Activated CD8-positive, alpha-beta memory T cell treated with anti-CD3 and anti-CD28 coated beads for 1 hour (primary cell): ENCODE data around the gene NCKIPSD.
"Not testable (repeated sequence)": the region's sequence is repeated elsewhere in the genome, so short reads cannot be mapped to it uniquely, and the experiment has no call there.

Experiments used
- DNase-seq, 2 donors: peaks; one replicate each; pipeline ENCODE4 v3.0.0-alpha.2; 2020; ENCODE audit warnings: low read depth in 1 of 2; ENCODE audit errors: extremely low read depth in 1 of 2

The NCKIPSD gene

GRCh38 chr3:48685603-48686511, at the start of gene NCKIPSD:
NCKIPSD (minus strand) TSS chr3:48685915; CDS start chr3:48685807, 108 bp downstream.
- DNase-seq: peak; percentile 55 to 93

GRCh38 chr3:48735075-48735767, 49.5 kb upstream of the NCKIPSD start:
- DNase-seq: not testable (repeated sequence)

- not testable (repeated sequence) for DNase-seq
Observed at GRCh38 chr3:48734541-48734940, 48.8 kb upstream of the NCKIPSD start.

GRCh38 chr3:48733752-48734518, 48.2 kb upstream of the NCKIPSD start:
- not testable (repeated sequence) for DNase-seq

DNA sequence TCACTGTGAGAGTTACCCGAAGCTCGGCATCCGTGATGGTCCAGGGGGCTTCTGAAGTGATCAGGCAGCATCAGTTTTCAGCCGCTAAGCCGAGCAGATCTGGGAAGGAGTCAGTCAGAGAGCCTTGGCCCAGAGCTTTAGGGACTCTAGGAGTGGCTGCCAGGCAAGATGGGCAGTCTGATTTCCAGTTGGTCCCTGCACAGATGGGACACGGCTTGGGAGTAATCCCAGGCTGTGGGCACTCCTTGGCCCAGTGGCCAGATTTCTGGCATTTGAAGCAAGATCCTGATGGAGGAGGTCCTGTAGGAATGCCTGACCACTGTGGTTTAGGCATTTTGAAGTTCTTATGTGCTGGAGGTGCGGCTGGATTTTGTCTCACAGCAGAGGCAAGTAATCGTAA, 41.8 kb upstream of the NCKIPSD start:
- no peak for DNase-seq

GRCh38 chr3:48725185-48725855, 39.6 kb upstream of the NCKIPSD start:
- not testable (repeated sequence) for DNase-seq

DNA sequence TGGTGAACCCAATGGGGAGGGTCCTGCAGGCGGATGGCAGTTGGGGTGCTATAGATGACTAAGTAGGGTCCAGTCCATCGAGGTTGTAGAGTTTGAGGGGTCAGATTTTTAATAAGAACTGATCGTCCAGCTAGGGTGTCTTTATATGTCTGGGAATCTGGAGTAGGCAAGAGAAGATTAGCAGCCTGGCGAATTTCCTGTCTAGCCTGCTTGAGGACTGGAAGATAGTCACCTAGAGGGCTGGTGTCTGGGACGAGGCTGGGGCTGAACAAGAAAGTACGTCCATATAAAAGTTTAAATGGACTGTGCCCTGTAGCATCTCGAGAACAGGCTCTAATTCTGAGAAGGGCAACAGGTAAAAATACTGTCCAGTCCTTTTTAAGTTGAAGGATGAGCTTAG, 38.0 kb upstream of the NCKIPSD start:
- no peak for DNase-seq

- not testable (repeated sequence) for DNase-seq
Observed at GRCh38 chr3:48723293-48723692, 37.6 kb upstream of the NCKIPSD start.

DNA sequence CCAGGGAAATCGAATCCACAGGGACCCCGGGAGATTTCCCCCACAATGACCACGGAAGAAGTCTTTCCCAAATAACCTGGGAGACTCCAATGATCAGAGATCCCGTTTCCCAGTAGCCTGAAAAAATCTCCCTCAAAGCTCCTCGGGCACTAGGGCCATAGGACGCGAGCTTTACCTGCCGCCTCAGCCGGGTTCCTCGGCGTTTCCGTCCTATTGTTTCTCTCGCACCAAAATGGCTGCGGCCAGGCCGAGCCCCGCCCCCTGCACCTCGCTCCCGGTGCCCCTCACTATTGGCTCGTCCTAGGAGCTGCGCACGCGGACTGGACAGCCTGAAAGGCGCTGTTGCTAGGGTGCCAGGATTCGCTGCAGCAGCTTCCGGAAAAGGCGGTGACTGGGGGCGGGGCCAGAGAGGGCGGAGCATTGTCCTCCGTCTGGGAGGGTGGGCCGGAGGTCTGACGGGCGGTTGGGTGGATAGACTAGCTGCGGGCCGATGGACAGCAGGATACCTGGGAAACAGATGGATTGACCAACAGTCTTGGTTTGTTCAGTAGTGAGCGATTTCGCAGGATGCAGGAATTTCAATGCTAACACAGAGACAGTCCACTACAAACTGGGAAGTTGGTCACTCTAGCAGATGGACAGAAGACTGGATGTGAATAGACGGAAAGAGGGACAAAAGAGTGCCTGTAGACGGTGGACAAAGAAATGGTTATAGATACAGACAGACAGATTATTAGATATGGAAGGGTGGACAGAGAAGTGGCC, 31.4 kb upstream of the NCKIPSD start, which contains the start of gene IP6K2:
Gene IP6K2 (minus strand): TSS at position 240 of the 765 bp plus-strand sequence. CDS start 21,930 bp downstream, outside the sequence.
- DNase-seq: peak; percentile 97 to 98

GRCh38 chr3:48716508-48716981, 30.8 kb upstream of the NCKIPSD start:
- DNase-seq: peak in 1 of 2 donors; percentile 5

- no peak for DNase-seq
Observed at GRCh38 chr3:48715174-48715800, 29.6 kb upstream of the NCKIPSD start.

DNA sequence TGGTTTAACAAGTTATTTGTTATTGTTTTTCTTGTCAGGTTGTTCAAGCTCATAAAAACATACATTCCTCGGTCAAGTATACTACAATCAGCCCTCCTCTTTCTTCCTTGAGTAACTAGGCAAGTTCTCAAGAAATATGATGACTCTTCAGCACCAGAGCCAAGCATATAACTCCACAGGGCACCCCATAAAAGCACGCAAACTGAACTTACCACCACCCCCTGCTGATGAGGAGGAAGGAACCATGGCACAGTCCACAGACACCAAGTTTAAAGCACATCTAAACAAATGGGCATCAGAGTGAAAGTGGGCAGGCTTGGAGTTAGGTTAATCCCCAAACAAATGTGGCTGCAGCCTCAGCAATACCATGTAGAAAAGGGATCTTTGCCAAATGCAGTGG, 26.0 kb upstream of the NCKIPSD start:
- DNase-seq: no peak

DNA sequence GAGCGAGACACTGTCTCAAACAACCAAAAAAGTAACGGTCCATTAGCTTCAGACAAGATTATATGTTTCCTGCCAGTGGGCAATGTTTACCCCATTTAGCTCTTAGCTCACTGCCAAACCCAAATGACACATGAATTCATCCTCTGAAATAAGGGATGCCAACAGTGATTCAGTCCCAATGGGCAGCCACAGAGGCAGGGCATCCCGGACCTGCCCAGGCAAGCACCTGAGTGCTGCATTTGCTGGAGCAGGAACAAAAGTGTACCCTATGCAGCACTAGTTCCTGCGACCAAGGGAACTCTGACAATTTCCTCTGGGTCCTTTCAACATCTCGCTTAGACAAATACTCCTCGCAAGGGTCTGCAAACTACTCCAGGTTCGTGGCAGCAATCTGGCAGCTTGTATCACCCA, 23.3 kb upstream of the NCKIPSD start:
- no peak for DNase-seq

GRCh38 chr3:48708481-48708889, 22.8 kb upstream of the NCKIPSD start:
- DNase-seq: no peak

DNA sequence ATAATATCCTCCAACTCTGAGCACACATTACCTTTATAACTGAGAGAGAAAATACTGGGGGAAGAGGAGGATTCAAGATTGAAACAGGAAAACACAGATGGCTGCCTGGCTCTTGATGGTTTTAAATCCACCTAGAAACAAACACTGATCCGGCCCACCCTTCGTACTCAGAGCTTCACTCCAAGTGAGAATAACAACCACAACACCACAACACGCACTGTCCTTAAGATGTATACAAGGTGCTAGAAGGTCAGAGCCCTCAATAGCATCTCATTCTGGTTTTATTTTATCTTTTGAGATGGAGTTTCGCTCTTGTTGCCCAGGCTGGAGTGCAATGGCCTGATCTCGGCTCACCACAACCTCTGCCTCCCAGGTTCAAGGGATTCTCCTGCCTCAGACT, 21.4 kb upstream of the NCKIPSD start:
- DNase-seq: no peak

GRCh38 chr3:48702320-48702920, 16.7 kb upstream of the NCKIPSD start:
- no peak for DNase-seq

DNA sequence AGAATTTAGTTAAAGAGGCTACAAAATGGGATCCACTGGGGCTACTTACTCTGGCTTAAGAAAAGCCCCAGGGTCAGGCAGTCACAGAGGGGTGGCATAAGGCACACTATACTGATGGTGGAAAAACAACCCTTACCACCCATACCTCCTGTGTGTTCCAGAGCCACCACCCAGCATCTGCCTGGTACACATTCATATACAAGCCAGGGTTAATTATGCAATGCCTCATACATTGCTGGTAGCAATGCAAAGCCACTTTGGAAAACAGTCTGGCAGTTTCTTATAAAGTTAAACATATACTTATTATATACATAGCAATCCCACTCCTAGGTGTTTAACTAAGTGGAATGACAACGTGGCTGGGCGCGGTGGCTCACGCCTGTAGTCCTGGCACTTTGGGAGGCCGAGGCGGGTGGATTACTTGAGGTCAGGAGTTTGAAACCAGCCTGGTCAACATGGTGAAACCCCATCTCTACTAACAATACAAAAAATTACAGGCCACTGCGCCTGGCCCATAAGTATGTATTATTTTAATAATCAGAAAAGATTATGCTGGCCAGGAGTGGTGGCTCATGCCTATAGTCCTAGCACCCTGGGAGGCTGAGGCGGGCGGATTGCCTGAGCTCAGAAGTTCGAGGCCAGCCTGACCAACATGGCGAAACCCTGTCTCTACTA, 15.2 kb upstream of the NCKIPSD start:
- no peak for DNase-seq

DNA sequence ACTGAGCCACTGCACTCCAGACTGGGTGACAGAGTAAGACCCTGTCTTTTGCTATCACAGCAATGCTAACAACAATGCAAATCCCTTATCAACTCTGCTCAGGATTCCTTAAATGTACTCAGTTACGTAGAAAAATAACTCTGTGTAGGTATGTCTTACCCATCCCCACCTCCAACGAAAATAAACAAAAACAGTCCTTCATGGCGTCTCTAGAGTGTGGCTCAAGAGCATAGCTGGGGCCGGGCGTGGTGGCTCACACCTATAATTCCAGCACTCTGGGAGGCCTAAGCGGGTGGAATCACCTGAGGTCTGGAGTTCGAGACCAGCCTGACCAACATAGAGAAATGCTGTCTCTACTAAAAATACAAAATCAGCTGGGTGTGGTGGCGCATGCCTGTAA, 13.2 kb upstream of the NCKIPSD start:
- no peak for DNase-seq
